A549 (cell line): ENCODE data around the gene LCOR.

Experiments used
- CBX8 ChIP-seq: fragments of 200-600 bp; sonication (generic); IDR thresholded peaks from 2 replicates; pipeline ENCODE4 v1.6.1; 2016
- CEBPB ChIP-seq, 2 experiments: fragments of >200 bp in 1 of 2; sonication (Bioruptor Twin) in 1 of 2; formaldehyde crosslinking in 1 of 2; IDR thresholded peaks; 2 replicates each; pipeline ENCODE4 v1.6.1; 2012 to 2016
- FOSB ChIP-seq: fragments of 250-450 bp; sonication (Bioruptor Pico); IDR thresholded peaks from 2 replicates; pipeline ENCODE4 v1.5.0; 2020; ENCODE audit warnings: mild to moderate bottlenecking, moderate library complexity
- HOXA7 ChIP-seq: fragments of 250-450 bp; sonication (Bioruptor Pico); IDR thresholded peaks from 2 replicates; pipeline ENCODE4 v1.5.0; 2020; ENCODE audit warnings: mild to moderate bottlenecking, moderate library complexity
- KDM5A ChIP-seq: fragments of 200-600 bp; sonication (generic); IDR thresholded peaks from 2 replicates; pipeline ENCODE4 v1.6.1; 2016; ENCODE audit warnings: antibody characterized with exemption, mild to moderate bottlenecking
- MYC ChIP-seq: IDR thresholded peaks from 2 replicates; pipeline ENCODE4 v1.6.1; 2012; ENCODE audit warnings: mild to moderate bottlenecking, inconsistent platforms, low read length, improper control_type of control experiment, borderline replicate concordance
- PHF8 ChIP-seq: fragments of 200-600 bp; sonication (generic); IDR thresholded peaks from 2 replicates; pipeline ENCODE4 v1.6.1; 2016; ENCODE audit warnings: low read depth, mild to moderate bottlenecking, antibody characterized with exemption, moderate library complexity, borderline replicate concordance
- POLR2A ChIP-seq: IDR thresholded peaks from 2 replicates; pipeline ENCODE4 v1.6.1; 2012; ENCODE audit warnings: mild to moderate bottlenecking, low read length
- RCOR1 ChIP-seq: fragments of 150-350 bp; IDR thresholded peaks from 2 replicates; pipeline ENCODE4 v1.6.1; 2014; ENCODE audit warnings: antibody characterized with exemption, low read length, low read depth
- TF ChIP-seq, protein P1 (sequence below): fragments of 150-350 bp; IDR thresholded peaks from 2 replicates; pipeline ENCODE4 v1.6.1; 2014; ENCODE audit warnings: low read depth, mild to moderate bottlenecking, low read length
- TF ChIP-seq, protein P2 (sequence below): IDR thresholded peaks from 2 replicates; pipeline ENCODE4 v1.6.1; 2012
- TF ChIP-seq, protein P3 (sequence below): fragments of >200 bp; sonication (Bioruptor Twin); formaldehyde crosslinking; IDR thresholded peaks from 3 replicates; pipeline ENCODE4 v1.5.1; 2016

DNA sequence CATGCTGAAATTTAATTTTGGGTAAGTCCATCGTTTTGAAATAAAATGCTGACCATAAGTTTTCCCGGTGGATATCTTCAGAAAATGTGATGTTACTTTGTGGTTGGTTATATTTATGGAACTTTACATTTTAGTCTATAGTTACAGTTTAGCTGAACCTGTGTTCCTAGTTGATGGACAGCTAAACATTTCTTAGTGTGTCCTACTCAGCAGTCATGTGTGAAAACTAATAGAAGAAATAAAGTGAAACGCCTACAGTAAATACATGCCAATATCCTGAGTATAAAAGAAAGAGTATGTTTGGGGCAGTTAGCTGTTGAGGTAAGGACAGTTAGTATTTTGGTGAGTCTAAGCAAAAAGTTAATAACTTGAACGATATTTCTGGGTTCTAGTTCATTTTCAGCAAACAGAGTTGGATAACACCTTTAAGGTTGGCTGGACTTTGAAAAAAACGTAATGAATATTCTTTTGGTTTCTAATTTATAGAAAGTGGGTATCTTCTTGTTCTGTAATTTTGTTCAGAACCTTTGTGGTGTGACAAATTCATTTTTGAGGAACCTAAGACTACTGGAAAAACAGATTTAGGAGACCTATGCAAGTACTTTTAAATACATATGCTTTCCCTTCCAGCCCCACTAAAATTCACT, 28.7 kb downstream of the LCOR start:
- TF ChIP-seq, protein P1, sequence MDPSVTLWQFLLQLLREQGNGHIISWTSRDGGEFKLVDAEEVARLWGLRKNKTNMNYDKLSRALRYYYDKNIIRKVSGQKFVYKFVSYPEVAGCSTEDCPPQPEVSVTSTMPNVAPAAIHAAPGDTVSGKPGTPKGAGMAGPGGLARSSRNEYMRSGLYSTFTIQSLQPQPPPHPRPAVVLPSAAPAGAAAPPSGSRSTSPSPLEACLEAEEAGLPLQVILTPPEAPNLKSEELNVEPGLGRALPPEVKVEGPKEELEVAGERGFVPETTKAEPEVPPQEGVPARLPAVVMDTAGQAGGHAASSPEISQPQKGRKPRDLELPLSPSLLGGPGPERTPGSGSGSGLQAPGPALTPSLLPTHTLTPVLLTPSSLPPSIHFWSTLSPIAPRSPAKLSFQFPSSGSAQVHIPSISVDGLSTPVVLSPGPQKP: no peak
- TF ChIP-seq POLR2A (no peak), CEBPB (IDR thresholded peaks at IDR 0.05) (no peak), FOSB (no peak), CBX8 (no peak), HOXA7 (CRISPR knock-in tag) (no peak), RCOR1 (no peak), MYC (no peak), PHF8 (no peak), KDM5A (no peak)
- TF ChIP-seq, protein P2, sequence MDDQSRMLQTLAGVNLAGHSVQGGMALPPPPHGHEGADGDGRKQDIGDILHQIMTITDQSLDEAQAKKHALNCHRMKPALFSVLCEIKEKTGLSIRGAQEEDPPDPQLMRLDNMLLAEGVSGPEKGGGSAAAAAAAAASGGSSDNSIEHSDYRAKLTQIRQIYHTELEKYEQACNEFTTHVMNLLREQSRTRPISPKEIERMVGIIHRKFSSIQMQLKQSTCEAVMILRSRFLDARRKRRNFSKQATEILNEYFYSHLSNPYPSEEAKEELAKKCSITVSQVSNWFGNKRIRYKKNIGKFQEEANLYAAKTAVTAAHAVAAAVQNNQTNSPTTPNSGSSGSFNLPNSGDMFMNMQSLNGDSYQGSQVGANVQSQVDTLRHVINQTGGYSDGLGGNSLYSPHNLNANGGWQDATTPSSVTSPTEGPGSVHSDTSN: no peak
- TF ChIP-seq, protein P3, sequence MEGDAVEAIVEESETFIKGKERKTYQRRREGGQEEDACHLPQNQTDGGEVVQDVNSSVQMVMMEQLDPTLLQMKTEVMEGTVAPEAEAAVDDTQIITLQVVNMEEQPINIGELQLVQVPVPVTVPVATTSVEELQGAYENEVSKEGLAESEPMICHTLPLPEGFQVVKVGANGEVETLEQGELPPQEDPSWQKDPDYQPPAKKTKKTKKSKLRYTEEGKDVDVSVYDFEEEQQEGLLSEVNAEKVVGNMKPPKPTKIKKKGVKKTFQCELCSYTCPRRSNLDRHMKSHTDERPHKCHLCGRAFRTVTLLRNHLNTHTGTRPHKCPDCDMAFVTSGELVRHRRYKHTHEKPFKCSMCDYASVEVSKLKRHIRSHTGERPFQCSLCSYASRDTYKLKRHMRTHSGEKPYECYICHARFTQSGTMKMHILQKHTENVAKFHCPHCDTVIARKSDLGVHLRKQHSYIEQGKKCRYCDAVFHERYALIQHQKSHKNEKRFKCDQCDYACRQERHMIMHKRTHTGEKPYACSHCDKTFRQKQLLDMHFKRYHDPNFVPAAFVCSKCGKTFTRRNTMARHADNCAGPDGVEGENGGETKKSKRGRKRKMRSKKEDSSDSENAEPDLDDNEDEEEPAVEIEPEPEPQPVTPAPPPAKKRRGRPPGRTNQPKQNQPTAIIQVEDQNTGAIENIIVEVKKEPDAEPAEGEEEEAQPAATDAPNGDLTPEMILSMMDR: no peak
